Activated CD4-positive, alpha-beta T cell treated with anti-CD3 and anti-CD28 coated beads for 36 hours (primary cell): ENCODE results near the gene SYNE3. TPM values are rescaled to one million over a fixed set of nuclear protein-coding genes. Genes with fewer than 3 reads are reported as not detected.
A peak's percentile ranks its signal among the peaks of the same experiment; 100 is the strongest.

Experiments
- ATAC-seq: fragments of 200-7000 bp; cut with Tn5 transposase; one replicate; pipeline ENCODE4 v1.10.0; 2021; ENCODE audit warnings: mild to moderate bottlenecking, moderate library complexity
- CTCF ChIA-PET: fragments of 350-600 bp; sonication (Branson Sonifier 250); formaldehyde crosslinking; loops from one replicate; lab custom pipeline; 2021; ENCODE audit warnings: antibody characterized with exemption; lab: Charles Lee
- POLR2A ChIA-PET: fragments of 350-600 bp; sonication (Branson Sonifier 250); formaldehyde crosslinking; loops from one replicate; lab custom pipeline; 2021; ENCODE audit warnings: antibody characterized with exemption, inconsistent platforms; lab: Charles Lee
- DNase-seq: peaks from one replicate; pipeline ENCODE4 v3.0.0-alpha.2; 2020
- H3K27ac Mint-ChIP-seq: one replicate; pipeline ENCODE4 v1.8.0; 2021; ENCODE audit warnings: mixed read lengths
- H3K27me3 Mint-ChIP-seq: one replicate; pipeline ENCODE4 v1.8.0; 2021; ENCODE audit warnings: mixed read lengths
- H3K36me3 Mint-ChIP-seq: one replicate; pipeline ENCODE4 v1.8.0; 2021; ENCODE audit warnings: low read depth, mixed read lengths
- H3K4me1 Mint-ChIP-seq: one replicate; pipeline ENCODE4 v1.8.0; 2021; ENCODE audit warnings: mixed read lengths
- H3K4me3 Mint-ChIP-seq: one replicate; pipeline ENCODE4 v1.8.0; 2021; ENCODE audit warnings: mild to moderate bottlenecking, moderate library complexity, mixed read lengths
- H3K9me3 Mint-ChIP-seq: one replicate; pipeline ENCODE4 v1.8.0; 2021; ENCODE audit warnings: low read depth, mixed read lengths
- intact Hi-C, 2 experiments: fragments of 100-400 bp; cut with DNase I in 1 of 2; cut with micrococcal nuclease in 1 of 2; formaldehyde crosslinking; loops; one replicate each; pipeline versions ENCODE4 v1.14.2 to v1.15.1; 2022 to 2024; cut with DNase I, micrococcal nuclease
- total RNA-seq, 2 experiments: library from RNA; stranded (reverse); gene quantifications; one replicate each; pipeline ENCODE4 v1.2.3, GENCODE V29; 2021

The SYNE3 gene, protein sequence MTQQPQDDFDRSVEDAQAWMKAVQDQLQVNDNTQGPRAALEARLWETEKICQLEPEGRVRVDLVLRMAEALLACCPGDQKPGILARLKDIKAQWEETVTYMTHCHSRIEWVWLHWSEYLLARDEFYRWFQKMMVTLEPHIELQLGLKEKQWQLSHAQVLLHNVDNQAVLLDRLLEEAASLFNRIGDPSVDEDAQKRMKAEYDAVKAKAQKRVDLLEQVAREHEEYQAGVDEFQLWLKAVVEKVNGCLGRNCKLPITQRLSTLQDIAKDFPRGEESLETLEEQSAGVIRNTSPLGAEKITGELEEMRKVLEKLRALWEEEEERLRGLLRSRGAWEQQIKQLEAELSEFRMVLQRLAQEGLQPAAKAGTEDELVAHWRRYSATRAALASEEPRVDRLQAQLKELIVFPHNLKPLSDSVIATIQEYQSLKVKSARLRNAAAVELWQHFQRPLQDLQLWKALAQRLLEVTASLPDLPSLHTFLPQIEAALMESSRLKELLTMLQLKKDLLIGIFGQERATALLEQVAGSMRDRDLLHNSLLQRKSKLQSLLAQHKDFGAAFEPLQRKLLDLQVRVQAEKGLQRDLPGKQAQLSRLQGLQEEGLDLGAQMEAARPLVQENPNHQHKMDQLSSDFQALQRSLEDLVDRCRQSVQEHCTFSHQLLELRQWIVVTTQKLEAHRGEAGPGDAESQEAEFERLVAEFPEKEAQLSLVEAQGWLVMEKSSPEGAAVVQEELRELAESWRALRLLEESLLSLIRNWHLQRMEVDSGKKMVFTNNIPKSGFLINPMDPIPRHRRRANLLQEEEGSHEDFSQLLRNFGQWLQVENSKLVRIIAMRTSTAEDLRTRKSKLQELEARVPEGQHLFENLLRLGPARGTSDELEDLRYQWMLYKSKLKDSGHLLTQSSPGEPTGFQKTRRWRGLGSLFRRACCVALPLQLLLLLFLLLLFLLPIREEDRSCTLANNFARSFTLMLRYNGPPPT
- total RNA-seq = 10 to 100 TPM; 27.3 to 34.2 TPM

DNA sequence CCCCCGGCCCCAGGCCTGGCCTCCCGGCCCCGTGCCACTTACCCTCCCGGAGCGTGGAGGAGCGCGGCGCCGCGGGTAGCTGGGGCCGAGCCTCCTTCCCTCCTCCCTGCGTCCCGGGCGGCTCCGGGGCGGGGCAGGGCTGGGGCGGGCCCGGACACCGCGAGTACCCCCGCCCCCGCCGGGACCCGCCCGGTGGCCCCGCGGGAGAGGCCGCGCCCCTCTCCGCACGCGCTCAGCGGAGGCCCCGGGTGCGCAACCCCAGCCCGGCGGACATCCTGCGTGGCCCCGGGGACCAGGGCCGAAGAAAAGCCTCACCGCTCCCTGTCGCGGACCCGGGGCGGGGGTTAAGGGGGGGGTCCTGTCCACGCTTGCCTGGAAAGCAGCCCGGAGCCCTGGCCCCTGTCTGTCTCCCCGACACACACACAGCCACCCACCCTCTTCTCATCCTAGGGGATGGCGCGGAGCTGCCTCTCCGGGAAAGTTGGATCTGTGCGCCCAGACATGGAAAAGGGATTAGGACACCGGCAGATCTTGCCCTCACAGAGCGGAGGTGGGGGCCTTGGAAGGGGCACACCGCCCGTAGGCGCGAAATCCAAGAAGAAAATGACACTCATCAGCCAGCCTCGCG lies at the start of gene SYNE3:
TSS of gene SYNE3 (minus strand) at position 97 of the 628 bp plus-strand sequence. CDS start 40,829 bp downstream, outside the sequence.
- peak; percentile 48 for ATAC-seq
- H3K27ac Mint-ChIP-seq = peak within 1 kb of the TSS; percentile 94
- ChIA-PET POLR2A (interaction anchor here (0.9 kb wide), 1 partner anchor 22 kb away, joined by 4 read pairs; no protein-coding TSS in a partner anchor), CTCF (interaction anchor here (1.0 to 3.0 kb wide), 9 partner anchors 10 to 75 kb away, joined by 3 to 16 read pairs (median 5); partner anchors contain the start of gene GLRX5)
- H3K4me3 Mint-ChIP-seq = peak within 1 kb of the TSS; percentile 87
- no peaks in the 10 kb centered on the region for H3K27me3 Mint-ChIP-seq
- H3K4me1 Mint-ChIP-seq = peaks cover 65% of the 10 kb centered on the region
- intact Hi-C loops = loop anchor here (1.0 to 5.0 kb wide), 5 partner anchors 11 to 1124 kb away; partner anchors contain the start of genes ATG2B (in 1 of the 2), DICER1 (in 1 of the 2) and GSKIP (in 1 of the 2)
- peak; percentile 74 for DNase-seq
- H3K9me3 Mint-ChIP-seq = no peaks in the 10 kb centered on the region
- H3K36me3 Mint-ChIP-seq = peaks cover 5% of the 10 kb centered on the region

- Mint-ChIP-seq H3K27ac (no peak overlapping the region), H3K36me3 (no peaks in the 10 kb centered on the region), H3K4me3 (no peak overlapping the region), H3K4me1 (no peaks in the 10 kb centered on the region), H3K27me3 (peaks cover 9% of the 10 kb centered on the region), H3K9me3 (no peaks in the 10 kb centered on the region)
- POLR2A ChIA-PET = no interaction called here
- no peak for DNase-seq
- ATAC-seq = no peak
- CTCF ChIA-PET = no interaction called here
- intact Hi-C loops = loop anchor here in 1 of 2 experiments (5.0 kb wide), 1 partner anchor 98 kb away; no protein-coding TSS in a partner anchor
These were observed 47.6 kb upstream of the SYNE3 start for GRCh38 chr14:95564060-95564459.

GRCh38 chr14:95562892-95563685 lies 46.6 kb upstream of the SYNE3 start:
- no peaks in the 10 kb centered on the region for H3K4me1 Mint-ChIP-seq
- peaks cover 9% of the 10 kb centered on the region for H3K27me3 Mint-ChIP-seq
- no peak for DNase-seq
- intact Hi-C loops = loop anchor here in 1 of 2 experiments (5.0 kb wide), 1 partner anchor 99 kb away; no protein-coding TSS in a partner anchor
- H3K4me3 Mint-ChIP-seq = no peak overlapping the region
- ChIA-PET CTCF (interaction anchor here (0.5 to 2.5 kb wide), 8 partner anchors 119 to 432 kb away, joined by 3 to 16 read pairs (median 3); no protein-coding TSS in a partner anchor), POLR2A (no interaction called here)
- H3K27ac Mint-ChIP-seq = no peak overlapping the region
- H3K36me3 Mint-ChIP-seq = no peaks in the 10 kb centered on the region
- H3K9me3 Mint-ChIP-seq = no peaks in the 10 kb centered on the region
- ATAC-seq = no peak

DNA sequence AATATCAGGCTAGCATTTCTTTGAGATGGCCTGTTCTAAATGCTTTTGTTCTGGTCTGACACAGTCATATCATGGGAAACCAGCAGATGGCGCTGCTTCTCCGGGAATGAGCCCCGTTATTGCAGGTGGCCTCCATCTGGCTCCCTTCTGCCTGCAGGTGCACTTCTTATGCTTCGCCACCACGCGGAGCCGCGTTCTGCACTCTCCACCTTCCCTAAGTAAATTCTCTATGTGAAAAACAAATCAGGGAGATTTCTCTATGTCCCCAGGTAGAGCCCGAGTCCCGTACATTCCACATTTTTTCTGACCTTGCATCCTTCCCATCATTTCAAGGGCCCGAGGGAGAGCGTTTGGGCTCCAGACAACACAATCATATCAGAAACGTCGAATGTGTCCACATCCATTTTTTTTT lies 44.6 kb upstream of the SYNE3 start:
- Mint-ChIP-seq H3K9me3 (no peaks in the 10 kb centered on the region), H3K4me1 (no peaks in the 10 kb centered on the region), H3K27me3 (peaks cover 9% of the 10 kb centered on the region), H3K27ac (no peak overlapping the region), H3K4me3 (no peak overlapping the region), H3K36me3 (no peaks in the 10 kb centered on the region)
- ChIA-PET CTCF (interaction anchor here (0.7 to 2.5 kb wide), 8 partner anchors 15 to 434 kb away, joined by 3 to 16 read pairs (median 5); no protein-coding TSS in a partner anchor), POLR2A (no interaction called here)
- ATAC-seq = peak; percentile 100
- DNase-seq = peak; percentile 95
- intact Hi-C loops = loop anchor here (1.0 to 5.0 kb wide), 7 partner anchors 101 to 714 kb away; no protein-coding TSS in a partner anchor

DNA sequence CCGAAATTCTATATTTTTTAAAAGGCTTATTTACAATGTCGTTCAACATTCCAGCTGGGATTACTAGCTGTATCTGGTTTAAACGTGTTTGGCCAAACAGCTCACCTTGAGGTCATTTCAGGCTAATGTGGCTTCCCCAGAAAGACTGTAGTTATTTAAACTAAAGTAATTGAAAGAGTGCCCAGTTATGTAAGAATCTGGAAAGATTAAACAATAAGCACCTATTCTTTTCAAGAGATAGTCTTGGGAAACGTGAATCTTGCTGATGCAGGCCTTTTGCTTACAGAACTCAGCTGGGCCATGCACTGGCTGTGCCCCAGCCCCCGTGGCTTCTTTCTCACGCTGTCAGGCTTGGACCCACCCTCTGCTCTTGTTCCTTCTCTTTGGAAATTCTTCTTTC lies 42.8 kb upstream of the SYNE3 start:
- CTCF ChIA-PET = interaction anchor here (0.6 to 2.3 kb wide), 14 partner anchors 13 to 804 kb away, joined by 3 to 13 read pairs (median 3); no protein-coding TSS in a partner anchor
- DNase-seq = no peak
- H3K36me3 Mint-ChIP-seq = no peaks in the 10 kb centered on the region
- no peak overlapping the region for H3K27ac Mint-ChIP-seq
- H3K4me1 Mint-ChIP-seq = no peaks in the 10 kb centered on the region
- peaks cover 9% of the 10 kb centered on the region for H3K27me3 Mint-ChIP-seq
- H3K9me3 Mint-ChIP-seq = no peaks in the 10 kb centered on the region
- POLR2A ChIA-PET = interaction anchor here (0.6 kb wide), 2 partner anchors 434 to 443 kb away, joined by 3 to 4 read pairs; no protein-coding TSS in a partner anchor
- intact Hi-C loops = no loop called here
- no peak for ATAC-seq
- H3K4me3 Mint-ChIP-seq = no peak overlapping the region

GRCh38 chr14:95557832-95558231 lies 41.4 kb upstream of the SYNE3 start:
- Mint-ChIP-seq H3K27ac (no peak overlapping the region), H3K27me3 (peaks cover 9% of the 10 kb centered on the region), H3K4me3 (no peak overlapping the region), H3K4me1 (no peaks in the 10 kb centered on the region), H3K9me3 (no peaks in the 10 kb centered on the region), H3K36me3 (no peaks in the 10 kb centered on the region)
- POLR2A ChIA-PET = no interaction called here
- no peak for ATAC-seq
- intact Hi-C loops = no loop called here
- DNase-seq = no peak
- CTCF ChIA-PET = no interaction called here

DNA sequence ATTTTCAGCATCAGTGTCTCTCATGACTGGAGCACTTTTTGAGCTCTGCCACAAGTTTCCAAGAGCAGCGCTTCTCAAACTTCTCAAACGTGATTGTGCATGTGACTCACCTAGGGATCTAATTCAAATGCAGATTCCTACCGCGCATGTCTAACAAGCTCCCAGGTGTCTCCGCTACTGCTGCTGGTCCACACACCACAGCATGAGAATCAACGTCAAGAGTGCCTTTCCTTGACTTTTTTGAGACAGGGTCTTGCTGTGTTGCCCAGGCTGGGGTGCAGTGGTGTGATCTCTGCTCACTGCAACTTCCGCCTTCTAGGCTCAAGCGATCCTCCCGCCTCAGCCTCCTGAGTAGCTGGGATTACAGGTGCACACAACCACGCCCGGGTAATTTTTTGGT lies 40.8 kb upstream of the SYNE3 start:
- ATAC-seq (no peak), DNase-seq (no peak)
- Mint-ChIP-seq H3K4me3 (no peak overlapping the region), H3K9me3 (no peaks in the 10 kb centered on the region), H3K27ac (no peak overlapping the region), H3K36me3 (no peaks in the 10 kb centered on the region), H3K4me1 (no peaks in the 10 kb centered on the region), H3K27me3 (peaks cover 7% of the 10 kb centered on the region)
- ChIA-PET CTCF (interaction anchor here (0.7 kb wide), 1 partner anchor 437 kb away, joined by 3 read pairs; no protein-coding TSS in a partner anchor), POLR2A (no interaction called here)
- intact Hi-C loops = no loop called here

DNA sequence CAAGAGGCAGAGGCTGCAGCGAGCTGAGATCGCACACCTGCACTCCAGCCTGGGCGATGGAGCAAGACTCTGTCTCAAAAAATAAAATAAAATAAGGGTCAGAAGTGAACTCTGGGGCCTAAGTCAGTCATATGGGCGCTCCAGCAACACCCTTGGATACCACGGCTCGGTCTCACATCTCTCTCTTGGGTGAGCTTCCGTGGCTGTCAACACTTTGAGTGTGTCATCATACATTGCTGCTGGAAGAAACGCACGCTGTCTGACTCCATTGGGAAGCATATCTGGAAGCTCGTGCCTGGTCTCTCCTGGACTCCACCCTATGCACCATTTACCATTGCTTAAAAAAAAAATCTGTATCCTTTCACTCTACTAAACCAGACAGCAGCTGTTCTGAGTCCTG lies 38.6 kb upstream of the SYNE3 start:
- Mint-ChIP-seq H3K9me3 (no peaks in the 10 kb centered on the region), H3K4me1 (no peaks in the 10 kb centered on the region), H3K36me3 (no peaks in the 10 kb centered on the region), H3K27me3 (no peaks in the 10 kb centered on the region), H3K27ac (no peak overlapping the region), H3K4me3 (no peak overlapping the region)
- DNase-seq (no peak), ATAC-seq (no peak)
- intact Hi-C loops = no loop called here
- ChIA-PET POLR2A (interaction anchor here (0.6 kb wide), 1 partner anchor 155 kb away, joined by 5 read pairs; no protein-coding TSS in a partner anchor), CTCF (interaction anchor here (0.8 kb wide), 1 partner anchor 129 kb away, joined by 3 read pairs; no protein-coding TSS in a partner anchor)

DNA sequence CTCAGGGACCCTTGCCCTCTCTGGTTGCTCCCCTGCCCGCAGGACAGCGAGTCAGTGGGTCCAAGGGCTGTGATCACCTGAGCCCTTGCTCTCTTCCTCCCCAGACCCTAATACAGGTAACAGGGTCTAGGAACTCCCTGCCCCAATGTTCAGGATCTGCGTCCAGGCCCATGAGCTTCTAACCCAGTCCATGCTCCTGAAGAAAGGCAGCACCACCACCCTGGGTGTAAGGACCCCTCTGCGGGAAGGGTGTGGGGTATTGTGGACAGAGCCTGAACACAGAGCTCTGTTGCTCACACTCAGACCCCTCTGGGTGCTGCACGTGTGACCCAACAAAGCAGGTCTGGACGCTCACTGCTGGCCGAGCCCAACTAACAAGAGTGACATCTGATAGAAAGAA lies 36.7 kb upstream of the SYNE3 start:
- Mint-ChIP-seq H3K4me3 (no peak overlapping the region), H3K36me3 (peaks cover 5% of the 10 kb centered on the region), H3K27ac (no peak overlapping the region), H3K9me3 (no peaks in the 10 kb centered on the region), H3K27me3 (no peaks in the 10 kb centered on the region), H3K4me1 (no peaks in the 10 kb centered on the region)
- ChIA-PET POLR2A (no interaction called here), CTCF (no interaction called here)
- intact Hi-C loops = no loop called here
- no peak for DNase-seq
- no peak for ATAC-seq

DNA sequence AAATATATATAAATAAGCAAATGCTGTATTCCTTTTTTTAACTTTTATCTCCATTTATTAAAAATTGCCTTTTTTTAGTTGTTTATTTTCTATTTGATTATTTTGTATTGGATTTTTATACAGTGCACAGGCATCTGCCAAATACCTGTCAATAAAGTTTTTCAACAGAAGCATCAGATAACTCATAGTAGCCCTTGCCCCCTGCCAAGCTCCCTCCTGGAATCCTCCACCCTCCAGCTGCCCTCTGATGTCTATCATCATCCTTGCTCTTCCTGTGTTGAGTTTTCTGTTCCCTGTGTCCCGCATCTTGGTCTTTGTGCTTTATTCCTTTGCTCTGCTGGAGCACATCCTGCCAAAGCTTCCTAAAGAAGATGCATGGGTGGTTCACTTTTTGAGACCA lies 35.0 kb upstream of the SYNE3 start:
- Mint-ChIP-seq H3K4me1 (no peaks in the 10 kb centered on the region), H3K36me3 (peaks cover 5% of the 10 kb centered on the region), H3K9me3 (no peaks in the 10 kb centered on the region), H3K4me3 (no peak overlapping the region), H3K27me3 (no peaks in the 10 kb centered on the region), H3K27ac (no peak overlapping the region)
- CTCF ChIA-PET = interaction anchor here (1.4 kb wide), 1 partner anchor 109 kb away, joined by 4 read pairs; no protein-coding TSS in a partner anchor
- DNase-seq (no peak), ATAC-seq (no peak)
- POLR2A ChIA-PET = no interaction called here
- intact Hi-C loops = no loop called here
